ENCODE data around the gene JMJD1C.

JMJD1C gene

DNA sequence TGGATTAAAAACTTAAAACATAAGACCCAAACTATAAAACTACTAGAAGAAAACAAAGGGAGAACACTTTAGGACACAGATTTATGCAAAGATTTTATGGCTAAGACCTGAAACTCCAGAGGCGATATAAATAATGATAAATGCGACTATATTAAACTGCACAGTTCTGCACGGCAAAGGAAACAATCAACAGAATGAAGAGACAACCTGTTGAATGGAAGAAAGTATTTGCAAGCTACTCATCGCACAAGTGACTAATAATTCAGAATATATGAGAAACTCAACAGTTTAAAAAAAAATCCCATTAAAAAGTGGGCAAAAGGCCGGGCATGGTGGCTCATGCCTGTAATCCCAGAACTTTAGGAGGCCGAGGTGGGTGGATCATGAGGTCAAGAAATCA is 73.6 kb downstream of the JMJD1C start:
- H3K27ac ChIP-seq = no peak overlapping the region
- TF ChIP-seq ZFX (IDR thresholded peaks at IDR 0.05) (no peak), CTCF (conservative IDR thresholded peaks at IDR 0.05) (no peak)

DNA sequence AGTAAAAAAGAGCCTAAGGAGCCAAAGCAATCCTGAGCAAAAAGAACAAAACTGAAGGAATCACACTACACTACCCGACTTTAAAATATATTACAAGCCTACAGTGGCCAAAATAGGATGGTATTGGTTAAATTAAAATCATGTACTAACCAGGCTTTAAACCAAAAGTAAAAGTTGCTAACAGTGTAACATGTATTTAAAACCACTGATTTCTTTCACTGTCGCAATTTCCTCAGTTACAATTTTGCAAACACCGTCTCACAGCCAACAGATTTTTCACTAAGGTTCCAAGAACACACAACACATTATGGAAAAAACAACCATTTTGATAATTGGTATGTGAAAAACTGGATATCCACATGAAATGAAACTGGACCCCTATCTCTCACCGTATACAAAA is 74.0 kb downstream of the JMJD1C start:
- no peak overlapping the region for H3K27ac ChIP-seq
- TF ChIP-seq CTCF (conservative IDR thresholded peaks at IDR 0.05) (no peak), ZFX (IDR thresholded peaks at IDR 0.05) (no peak)

- no peak overlapping the region for H3K27ac ChIP-seq
- TF ChIP-seq CTCF (conservative IDR thresholded peaks at IDR 0.05) (no peak), ZFX (IDR thresholded peaks at IDR 0.05) (no peak)
Observed at GRCh38 chr10:63390521-63390920, 75.3 kb downstream of the JMJD1C start.

DNA sequence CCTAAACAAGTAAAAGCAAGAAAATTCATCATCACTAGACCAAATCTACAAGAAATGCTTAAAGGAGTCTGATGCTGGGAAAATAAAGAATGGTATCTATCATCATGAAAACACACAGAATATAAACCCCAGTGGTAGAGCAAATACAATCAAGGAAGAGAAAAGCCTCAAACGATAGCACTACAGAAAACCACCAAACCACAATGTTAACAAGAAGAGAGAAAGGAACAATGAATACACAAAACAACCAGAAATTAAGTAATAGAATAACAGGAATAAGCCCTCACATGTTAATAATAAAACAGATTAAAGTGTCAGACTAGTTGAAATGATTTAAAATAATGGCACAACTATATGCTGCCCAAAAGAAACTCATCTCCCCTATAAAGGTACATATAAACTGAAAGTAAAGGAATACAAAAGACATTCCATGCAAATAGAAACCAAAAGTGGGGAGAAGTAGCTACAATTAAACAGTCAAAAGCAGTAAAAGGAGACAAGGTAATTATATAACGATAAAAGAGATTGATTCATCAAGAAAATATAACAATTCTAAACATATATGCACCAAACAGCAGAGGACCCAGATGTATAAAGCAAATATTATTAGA is 77.3 kb downstream of the JMJD1C start:
- no peak overlapping the region for H3K27ac ChIP-seq
- TF ChIP-seq CTCF (conservative IDR thresholded peaks at IDR 0.05) = no peak

DNA sequence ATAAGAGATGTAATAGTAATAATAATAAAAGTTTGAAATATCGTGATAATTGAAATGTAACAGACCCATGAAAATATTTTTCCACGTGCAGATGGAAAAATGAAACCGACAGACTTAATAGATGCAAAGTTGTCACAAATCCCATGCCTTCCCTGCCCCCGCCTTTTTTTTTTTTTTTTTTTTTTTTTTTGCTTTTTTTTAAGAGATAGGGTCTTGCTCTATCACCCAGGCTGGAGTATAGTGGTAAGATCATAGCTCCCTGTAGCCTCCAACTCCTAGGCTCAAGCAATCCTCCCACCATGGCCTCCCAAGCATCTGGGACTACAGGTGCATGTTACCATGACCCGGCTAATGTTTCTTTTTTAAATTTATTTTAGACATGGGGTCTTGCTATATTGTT is 80.5 kb downstream of the JMJD1C start:
- TF ChIP-seq CTCF (conservative IDR thresholded peaks at IDR 0.05) (no peak), ZFX (IDR thresholded peaks at IDR 0.05) (no peak)
- H3K27ac ChIP-seq = no peak overlapping the region

DNA sequence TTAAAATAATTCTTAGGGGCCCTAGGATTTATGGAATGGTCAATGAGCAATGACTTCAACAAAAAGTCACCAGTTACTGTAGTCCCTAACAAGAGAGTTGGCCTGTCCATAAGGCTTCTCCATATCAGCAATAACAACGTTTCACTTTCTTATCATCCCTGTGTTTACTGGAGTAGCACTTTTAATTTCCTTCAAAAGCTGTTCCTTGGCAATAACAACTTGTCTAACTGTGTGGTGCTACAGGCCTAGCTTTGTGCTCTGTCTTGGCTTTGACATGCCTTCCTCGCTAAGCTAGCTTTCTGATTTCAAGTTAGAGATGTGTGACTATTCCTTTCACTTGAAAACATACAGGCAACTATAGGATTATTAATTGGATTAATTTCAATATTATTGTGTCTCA is 81.1 kb downstream of the JMJD1C start:
- no peak overlapping the region for H3K27ac ChIP-seq
- TF ChIP-seq ZFX (IDR thresholded peaks at IDR 0.05) = no peak

DNA sequence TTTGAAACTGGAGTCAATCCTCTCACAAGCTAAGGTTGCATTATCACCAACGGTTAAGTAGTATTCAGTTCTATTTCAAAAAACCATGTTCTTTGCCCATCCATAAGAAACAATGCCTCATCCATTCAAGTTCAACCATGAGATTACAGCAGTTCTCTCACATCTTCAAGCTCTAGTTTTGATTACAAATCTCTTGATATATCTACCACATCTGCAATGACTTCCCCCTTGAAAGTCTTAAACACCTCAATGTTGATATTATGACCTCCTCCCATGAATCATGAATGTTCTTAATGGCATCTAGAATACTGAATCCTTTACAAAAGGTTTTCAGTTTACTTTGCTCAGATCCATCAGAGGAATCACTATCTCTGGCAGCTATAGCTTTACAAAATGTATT is 81.8 kb downstream of the JMJD1C start:
- TF ChIP-seq CTCF (conservative IDR thresholded peaks at IDR 0.05) (no peak), ZFX (IDR thresholded peaks at IDR 0.05) (no peak)
- H3K27ac ChIP-seq = no peak overlapping the region

DNA sequence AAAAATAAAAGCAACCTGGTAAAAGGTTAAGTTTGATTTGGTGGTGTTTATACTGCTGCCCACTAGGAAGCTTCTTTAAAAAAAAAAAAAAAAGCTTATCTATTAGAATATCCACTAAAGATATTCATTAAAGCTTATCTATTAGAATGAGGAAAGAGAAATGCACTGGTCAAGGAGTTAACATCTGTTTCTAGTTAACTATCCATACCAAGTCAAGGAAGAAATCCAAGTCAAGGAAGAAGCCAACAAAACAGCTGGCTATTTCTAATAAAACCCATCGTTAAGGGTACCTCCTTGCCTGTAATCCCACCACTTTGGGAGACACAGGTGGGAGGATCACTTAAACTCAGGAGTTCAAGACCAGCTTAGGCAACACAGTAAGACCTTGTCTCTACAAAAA is 82.6 kb downstream of the JMJD1C start:
- no peak overlapping the region for H3K27ac ChIP-seq
- TF ChIP-seq ZFX (IDR thresholded peaks at IDR 0.05) (no peak), CTCF (conservative IDR thresholded peaks at IDR 0.05) (no peak)

Measured in C4-2B (cell line).